Motor neuron (in vitro differentiated cells): Measurements from ENCODE around the gene SPSB3. TPM values are rescaled to one million over a fixed set of nuclear protein-coding genes. Genes with fewer than 3 reads are reported as not detected.

Experiments used
- ATAC-seq, 8 experiments: fragments of 200-7000 bp; cut with Tn5 transposase; replicated peaks in 6 of 8; 2 replicates each; pipeline ENCODE4 v1.8.0; 2021; ENCODE audit warnings: mild to moderate bottlenecking in 8 of 8, moderate library complexity in 8 of 8
- H3K27ac ChIP-seq, 2 donors: fragments of 250-450 bp; sonication (Bioruptor Pico); 2 replicates each; pipeline ENCODE4 v1.9.0; 2021; ENCODE audit warnings: antibody characterized with exemption in 2 of 2, mild to moderate bottlenecking in 2 of 2, moderate library complexity in 1 of 2
- H3K4me1 ChIP-seq, 2 donors: fragments of 250-450 bp; sonication (Bioruptor Pico); replicated peaks in 1 of 2; 2 replicates each; pipeline ENCODE4 v1.6.1; 2021; ENCODE audit warnings: antibody characterized with exemption in 2 of 2, mild to moderate bottlenecking in 2 of 2, moderate library complexity in 1 of 2
- H3K4me3 ChIP-seq, 5 donors: fragments of 250-450 bp; sonication (Bioruptor Pico); 2 replicates each; pipeline ENCODE4 v1.9.0; 2021; ENCODE audit warnings: antibody characterized with exemption in 5 of 5, mild to moderate bottlenecking in 5 of 5, moderate library complexity in 4 of 5
- WGBS, 10 experiments: fragments of 450-650 bp; shearing (Covaris generic); methylation state at CpG; one replicate each; pipeline ENCODE4 v1.0.0; 2022; 5-methylcytosine and 5-hydroxymethylcytosine counted together
- in situ Hi-C, 9 experiments: fragments of 400-800 bp; cut with MboI; loops; one replicate each; pipeline ENCODE4 v1.15.0; 2021; ENCODE audit warnings: low sequenced_read_pairs in 9 of 9, low pct_unique_long_range_greater_than_20kb in 2 of 9; ENCODE audit not compliant: unreplicated experiment in 9 of 9
- total RNA-seq, 8 experiments: library from RNA; unstranded; fragments of 300-600 nt; gene quantifications; 2 replicates each; pipeline versions ENCODE4 v1.2.3 to v1.2.4, GENCODE V29; 2022

Gene SPSB3
- total RNA-seq, 8 experiments from 2014 or later, result 15.0 to 73.8 (median 36.0) TPM

GRCh38 chr16:1790611-1791255 lies 8.4 kb upstream of the SPSB3 start:
- ATAC-seq, result no peak
- in situ Hi-C loops, result no loop called here
- Histone ChIP-seq H3K4me3 (no peak overlapping the region), H3K4me1 (no peaks in the 10 kb centered on the region), H3K27ac (no peak overlapping the region)
- WGBS, 10 experiments, result 80 to 100% (median 93%) methylated on average over 1 to 11 of the region's 44 CpGs; no CpG with 5 or more reads in 5 of the 10 experiments

GRCh38 chr16:1790261-1790610 lies 7.9 kb upstream of the SPSB3 start:
- WGBS, 10 experiments, result 89 to 100% methylated on average over 1 to 9 of the region's 15 CpGs; no CpG with 5 or more reads in 8 of the 10 experiments
- H3K27ac ChIP-seq, result no peak overlapping the region
- no peak for ATAC-seq
- H3K4me3 ChIP-seq, result no peak overlapping the region
- in situ Hi-C loops, result no loop called here
- H3K4me1 ChIP-seq, result no peaks in the 10 kb centered on the region

GRCh38 chr16:1789643-1790045 lies 7.3 kb upstream of the SPSB3 start:
- in situ Hi-C loops, result no loop called here
- ATAC-seq, result no peak
- WGBS, 10 experiments, result no CpG with 5 or more reads among the region's 25 CpGs
- Histone ChIP-seq H3K27ac (no peak overlapping the region), H3K4me1 (no peaks in the 10 kb centered on the region), H3K4me3 (no peak overlapping the region)

- WGBS, 10 experiments, result 70 to 100% (median 93%) methylated on average over 1 to 6 of the region's 19 CpGs; no CpG with 5 or more reads in 6 of the 10 experiments
- H3K4me3 ChIP-seq, result no peak overlapping the region
- ATAC-seq, result no peak
- in situ Hi-C loops, result no loop called here
- H3K4me1 ChIP-seq, result peaks cover 7 to 8% of the 10 kb centered on the region in 2 donors
- no peak overlapping the region for H3K27ac ChIP-seq
Measured at GRCh38 chr16:1788708-1789100, 6.3 kb upstream of the SPSB3 start.

GRCh38 chr16:1788095-1788707 lies 5.8 kb upstream of the SPSB3 start:
- no peak overlapping the region for H3K4me3 ChIP-seq
- in situ Hi-C loops, result no loop called here
- no peak for ATAC-seq
- 100% methylated on average over 3 to 5 of the region's 38 CpGs; no CpG with 5 or more reads in 8 of the 10 experiments for WGBS, 10 experiments
- H3K4me1 ChIP-seq, result peaks cover 7 to 8% of the 10 kb centered on the region in 2 donors
- no peak overlapping the region for H3K27ac ChIP-seq

- Histone ChIP-seq H3K27ac (no peak overlapping the region), H3K4me3 (no peak overlapping the region), H3K4me1 (peaks cover 7 to 8% of the 10 kb centered on the region in 2 donors)
- in situ Hi-C loops, result no loop called here
- WGBS, 10 experiments, result 88 to 98% (median 90%) methylated on average over 2 to 7 of the region's 44 CpGs; no CpG with 5 or more reads in 6 of the 10 experiments
- ATAC-seq, result no peak
Measured at GRCh38 chr16:1787322-1788094, 5.1 kb upstream of the SPSB3 start.

GRCh38 chr16:1787056-1787321 lies 4.6 kb upstream of the SPSB3 start:
- Histone ChIP-seq H3K27ac (no peak overlapping the region), H3K4me1 (peaks cover 7 to 8% of the 10 kb centered on the region in 2 donors), H3K4me3 (no peak overlapping the region)
- no peak for ATAC-seq
- in situ Hi-C loops, result no loop called here
- WGBS, 10 experiments, result no CpG with 5 or more reads among the region's 6 CpGs

GRCh38 chr16:1786242-1787055 lies 4.1 kb upstream of the SPSB3 start:
- no peak overlapping the region for H3K27ac ChIP-seq
- 93 to 100% (median 100%) methylated on average over 1 to 11 of the region's 51 CpGs; no CpG with 5 or more reads in 5 of the 10 experiments for WGBS, 10 experiments
- in situ Hi-C loops, result no loop called here
- no peak for ATAC-seq
- H3K4me1 ChIP-seq, result peaks cover 7 to 8% of the 10 kb centered on the region in 2 donors
- H3K4me3 ChIP-seq, result no peak overlapping the region

- peaks cover 14% of the 10 kb centered on the region in 2 donors for H3K4me1 ChIP-seq
- no peak for ATAC-seq
- H3K4me3 ChIP-seq, result no peak overlapping the region
- no peak overlapping the region for H3K27ac ChIP-seq
- in situ Hi-C loops, result no loop called here
- 80 to 100% (median 93%) methylated on average over 1 to 9 of the region's 14 CpGs; no CpG with 5 or more reads in 5 of the 10 experiments for WGBS, 10 experiments
Measured at GRCh38 chr16:1785846-1786170, 3.4 kb upstream of the SPSB3 start.

- H3K4me1 ChIP-seq, result peaks cover 15% of the 10 kb centered on the region in 2 donors
- in situ Hi-C loops, result no loop called here
- no peak overlapping the region for H3K4me3 ChIP-seq
- no peak for ATAC-seq
- 50 to 97% (median 81%) methylated on average over 2 to 16 of the region's 26 CpGs; no CpG with 5 or more reads in 3 of the 10 experiments for WGBS, 10 experiments
- H3K27ac ChIP-seq, result no peak overlapping the region
Measured at GRCh38 chr16:1784977-1785845, 2.8 kb upstream of the SPSB3 start.

GRCh38 chr16:1781758-1782407 lies 488 bp downstream of the SPSB3 start:
- peak overlapping the region; percentile 77 to 98 (median 85) for H3K4me3 ChIP-seq
- in situ Hi-C loops, result no loop called here
- peak in 3 of 8 experiments; percentile 20 to 36 (median 34) for ATAC-seq

GRCh38 chr16:1781254-1781653 lies 1.1 kb downstream of the SPSB3 start:
- H3K4me3 ChIP-seq, result peak overlapping the region; percentile 77 to 98 (median 85)
- no peak for ATAC-seq
- WGBS, 10 experiments, result 24 to 76% (median 65%) methylated on average over 2 to 9 of the region's 20 CpGs; no CpG with 5 or more reads in 4 of the 10 experiments
- H3K27ac ChIP-seq, result peak overlapping the region in 1 of 2 donors; percentile 92
- in situ Hi-C loops, result no loop called here
- H3K4me1 ChIP-seq, result peaks cover 15% of the 10 kb centered on the region in 2 donors

More at GRCh38 chr16:1781758-1782407, 488 bp downstream of the SPSB3 start:
- 0 to 8% (median 2%) methylated on average over 2 to 5 of the region's 70 CpGs; no CpG with 5 or more reads in 6 of the 10 experiments for WGBS, 10 experiments
- peaks cover 15% of the 10 kb centered on the region in 2 donors for H3K4me1 ChIP-seq
- peak overlapping the region; percentile 86 to 92 for H3K27ac ChIP-seq
